HG02885 (cell line): ENCODE results near the gene ABCF1.

Experiments used
- ATAC-seq: cut with Tn5 transposase; IDR thresholded peaks from one replicate; pipeline ENCODE4 v1.9.1; 2021; ENCODE audit warnings: mild to moderate bottlenecking; ENCODE audit not compliant: unreplicated experiment, poor library complexity

ABCF1 gene

GRCh38 chr6:30617565-30618269, 46.5 kb downstream of the ABCF1 start, which contains the start of gene MRPS18B:
Gene MRPS18B, plus strand, starts transcription at chr6:30617840. Its CDS starts 26 bp downstream, at chr6:30617866.
- ATAC-seq: peak; percentile 77

GRCh38 chr6:30618270-30618797, 47.1 kb downstream of the ABCF1 start:
- no peak for ATAC-seq

GRCh38 chr6:30619561-30619960, 48.3 kb downstream of the ABCF1 start:
- no peak for ATAC-seq

GRCh38 chr6:30625511-30625910, 54.3 kb downstream of the ABCF1 start:
- no peak for ATAC-seq

- peak; percentile 88 for ATAC-seq
These were observed 55.5 kb downstream of the ABCF1 start, which contains the start of gene ATAT1 for GRCh38 chr6:30626484-30627366. Gene ATAT1, plus strand, starts transcription at chr6:30626874.

- no peak for ATAC-seq
These were observed 64.6 kb downstream of the ABCF1 start for GRCh38 chr6:30635834-30636233.

- no peak for ATAC-seq
These were observed 69.2 kb downstream of the ABCF1 start for GRCh38 chr6:30640481-30640880.

- ATAC-seq: no peak
These were observed 69.8 kb downstream of the ABCF1 start for GRCh38 chr6:30641048-30641447.
